Aorta (tissue), 5 donors: Measurements from ENCODE around the gene DLK1. TPM values are rescaled to one million over a fixed set of nuclear protein-coding genes. Genes with fewer than 3 reads are reported as not detected.

Source experiments
- ATAC-seq: fragments of 200-7000 bp; cut with Tn5 transposase; one replicate; pipeline ENCODE4 v1.9.1; 2022; ENCODE audit warnings: moderate library complexity; ENCODE audit not compliant: low FRiP score
- DNase-seq, 2 donors: peaks; one replicate each; pipeline ENCODE4 v3.0.0-alpha.2; 2020
- H3K27ac ChIP-seq, 2 donors: one replicate each; pipeline ENCODE4 v1.5.1; 2013; ENCODE audit warnings: low read length in 2 of 2, mild to moderate bottlenecking in 2 of 2, moderate library complexity in 2 of 2, control low read depth in 1 of 2, inconsistent platforms in 1 of 2, low read depth in 1 of 2
- H3K27me3 ChIP-seq, 2 donors: one replicate each; pipeline ENCODE4 v1.6.1; 2013; ENCODE audit warnings: control low read depth in 1 of 2, low read length in 1 of 2, mild to moderate bottlenecking in 1 of 2, moderate library complexity in 1 of 2; ENCODE audit not compliant: insufficient read depth in 2 of 2, control insufficient read depth in 1 of 2
- H3K36me3 ChIP-seq, 2 donors: one replicate each; pipeline ENCODE4 v1.6.1; 2013; ENCODE audit warnings: control low read depth in 1 of 2, low read length in 1 of 2, mild to moderate bottlenecking in 1 of 2; ENCODE audit not compliant: insufficient read depth in 2 of 2, control insufficient read depth in 1 of 2
- H3K4me1 ChIP-seq, 2 donors: one replicate each; pipeline ENCODE4 v1.6.1; 2013; ENCODE audit warnings: low read length in 2 of 2, control low read depth in 1 of 2, mild to moderate bottlenecking in 1 of 2, moderate library complexity in 1 of 2; ENCODE audit not compliant: insufficient read depth in 2 of 2, control insufficient read depth in 1 of 2
- H3K4me3 ChIP-seq, 2 donors: one replicate each; pipeline ENCODE4 v1.5.1; 2013; ENCODE audit warnings: low read length in 2 of 2, control low read depth in 1 of 2, mild to moderate bottlenecking in 1 of 2
- H3K9me3 ChIP-seq: one replicate; pipeline ENCODE4 v1.6.1; 2013; ENCODE audit warnings: mild to moderate bottlenecking, low read length; ENCODE audit not compliant: control insufficient read depth
- WGBS, 2 donors: extraction: QIAGEN DNeasy Blood & Tissue Kit; methylation state at CpG; one replicate each; pipeline ENCODE4 v1.1.7; 2013; 5-methylcytosine and 5-hydroxymethylcytosine counted together
- intact Hi-C, 2 donors: fragments of 100-400 bp; cut with DNase I; formaldehyde crosslinking; loops; one replicate each; pipeline versions ENCODE4 v1.14.2 to v1.15.0; 2022
- polyA plus RNA-seq, 2 donors: library from polyadenylated mRNA; stranded (reverse); fragments of 200-250 nt; gene quantifications; one replicate each; pipeline ENCODE4 v1.2.3, GENCODE V29; 2013
- total RNA-seq, 2 donors: library from RNA; stranded (reverse); fragmentation: NEBNext Ultra II Directional; extraction: Animal tissue kit (Norgen Biotek cat#: 25700); gene quantifications; one replicate each; pipeline ENCODE4 v1.2.1, GENCODE V29; 2021
- donor health status: healthy with polysubstance abuse.
- donor health status: Bipolar disorder and iron deficiency.
- donor health status: DM: no; HTN: no; CAD: no.
- donor health status: DM: no; HTN: no; CAD: no.
- donor health status: DM: yes; HTN: yes; CAD: no.

The DLK1 gene
- total and polyA plus RNA-seq, 4 donors = 0.13 TPM; not detected in 3

DNA sequence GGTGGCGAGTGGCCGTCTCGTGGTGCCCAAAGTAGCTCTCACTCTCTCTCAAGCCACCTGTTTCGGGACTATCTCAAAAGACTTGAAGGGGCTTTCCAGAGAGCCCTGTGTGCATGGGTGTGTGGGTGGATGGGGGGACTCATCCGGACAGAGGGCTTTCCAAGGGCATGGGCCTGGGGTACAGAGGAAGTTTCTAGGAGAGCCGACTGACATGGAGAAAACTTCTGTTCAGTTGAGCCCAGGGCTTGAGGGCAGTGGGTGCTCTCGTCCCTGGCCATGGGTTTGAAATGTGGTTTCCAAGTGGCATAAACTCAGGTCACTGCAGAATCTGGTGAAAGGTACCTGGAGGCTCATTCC lies 51.8 kb downstream of the DLK1 start:
- Histone ChIP-seq H3K36me3 (no peaks in the 10 kb centered on the region), H3K4me1 (no peaks in the 10 kb centered on the region), H3K9me3 (no peaks in the 10 kb centered on the region), H3K27me3 (no peaks in the 10 kb centered on the region), H3K27ac (no peak overlapping the region), H3K4me3 (no peak overlapping the region)
- 76 to 78% methylated on average over 7 of the region's 7 CpGs for WGBS, 2 donors
- DNase-seq = peak in 1 of 2 donors; percentile 15
- ATAC-seq = no peak
- intact Hi-C loops = no loop called here

DNA sequence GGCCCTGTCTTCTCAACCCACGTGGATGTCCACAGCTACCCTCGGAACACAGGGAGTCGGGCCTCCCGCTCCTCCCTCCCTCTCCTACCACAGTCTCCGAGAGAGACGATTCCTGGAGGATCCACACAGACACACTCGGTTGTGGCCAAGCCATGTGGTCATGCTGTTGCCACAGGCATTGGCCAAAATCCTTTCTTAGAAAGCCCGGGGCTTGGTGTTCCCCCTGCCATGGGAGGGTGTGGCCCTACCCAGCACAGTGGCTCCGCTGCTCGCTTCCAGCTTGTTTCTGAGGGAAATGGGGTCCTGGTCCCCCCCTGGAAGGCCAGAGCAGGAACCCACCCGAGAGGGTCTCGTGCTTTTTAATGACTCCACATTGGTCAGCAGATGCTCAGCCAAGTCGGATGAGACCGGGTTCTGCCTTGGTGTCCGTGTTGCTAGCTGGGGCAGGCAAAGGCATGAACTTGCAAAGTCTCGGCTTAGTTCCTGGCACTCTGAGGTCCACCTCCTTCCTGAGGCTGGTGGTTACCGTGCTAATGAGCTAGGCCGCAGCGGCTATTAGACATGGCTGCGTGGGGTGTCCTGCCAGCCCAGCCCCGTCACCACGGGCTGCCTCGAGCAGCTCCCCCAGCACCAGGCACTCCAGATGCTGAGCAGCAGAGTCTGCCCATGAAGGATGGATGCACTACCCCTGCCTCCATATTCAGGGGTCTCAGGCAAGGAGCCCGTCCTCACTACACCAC lies 52.4 kb downstream of the DLK1 start:
- H3K27me3 ChIP-seq = no peaks in the 10 kb centered on the region
- ATAC-seq = no peak
- H3K4me1 ChIP-seq = no peaks in the 10 kb centered on the region
- peak in 1 of 2 donors; percentile 68 for DNase-seq
- 86 to 87% methylated on average over 24 of the region's 24 CpGs for WGBS, 2 donors
- no peaks in the 10 kb centered on the region for H3K9me3 ChIP-seq
- no peak overlapping the region for H3K4me3 ChIP-seq
- no peak overlapping the region for H3K27ac ChIP-seq
- H3K36me3 ChIP-seq = no peaks in the 10 kb centered on the region
- intact Hi-C loops = no loop called here

DNA sequence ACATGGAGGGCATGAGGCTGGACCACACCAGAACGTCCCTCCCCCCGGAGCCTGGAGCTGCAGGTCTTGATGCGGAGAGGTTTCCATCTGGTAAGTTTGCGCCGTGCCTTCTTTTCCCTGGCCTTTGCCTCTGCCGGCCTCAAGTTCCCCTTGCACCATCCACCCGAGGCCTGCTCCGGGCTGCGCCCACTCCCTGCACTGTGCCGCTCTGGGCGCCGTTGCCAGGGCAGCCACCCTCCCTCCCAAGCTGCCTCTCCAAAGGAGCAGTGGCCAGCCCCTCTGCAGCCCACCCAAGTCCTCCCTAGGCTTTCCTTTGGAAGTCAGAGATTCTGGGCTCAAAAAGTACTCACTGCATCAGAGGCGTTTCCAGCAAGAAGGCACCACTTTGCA lies 53.0 kb downstream of the DLK1 start:
- Histone ChIP-seq H3K9me3 (no peaks in the 10 kb centered on the region), H3K27ac (no peak overlapping the region), H3K36me3 (no peaks in the 10 kb centered on the region), H3K27me3 (no peaks in the 10 kb centered on the region), H3K4me3 (no peak overlapping the region), H3K4me1 (no peaks in the 10 kb centered on the region)
- intact Hi-C loops = no loop called here
- ATAC-seq (no peak), DNase-seq (peak in 1 of 2 donors; percentile 63)
- WGBS, 2 donors = 90 to 92% methylated on average over 13 of the region's 13 CpGs

DNA sequence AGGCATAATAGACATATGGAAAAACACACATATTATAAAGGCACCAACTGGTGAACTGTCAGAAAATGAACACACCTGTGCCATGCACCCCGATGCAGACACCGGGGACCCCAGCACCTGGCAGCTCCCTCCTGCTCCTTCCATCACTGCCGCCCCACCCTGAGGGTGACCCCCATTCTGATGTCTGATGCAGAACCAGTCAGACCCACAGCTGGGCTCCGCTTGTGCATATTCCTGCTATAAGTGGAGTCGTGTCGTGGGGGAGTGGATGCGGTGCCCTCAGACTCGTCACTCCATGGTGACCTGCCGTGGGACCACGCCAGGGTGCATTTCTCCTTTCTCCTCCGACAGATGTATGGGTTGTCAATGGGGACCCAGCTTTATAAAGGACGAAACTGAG lies 53.6 kb downstream of the DLK1 start:
- ATAC-seq = no peak

DNA sequence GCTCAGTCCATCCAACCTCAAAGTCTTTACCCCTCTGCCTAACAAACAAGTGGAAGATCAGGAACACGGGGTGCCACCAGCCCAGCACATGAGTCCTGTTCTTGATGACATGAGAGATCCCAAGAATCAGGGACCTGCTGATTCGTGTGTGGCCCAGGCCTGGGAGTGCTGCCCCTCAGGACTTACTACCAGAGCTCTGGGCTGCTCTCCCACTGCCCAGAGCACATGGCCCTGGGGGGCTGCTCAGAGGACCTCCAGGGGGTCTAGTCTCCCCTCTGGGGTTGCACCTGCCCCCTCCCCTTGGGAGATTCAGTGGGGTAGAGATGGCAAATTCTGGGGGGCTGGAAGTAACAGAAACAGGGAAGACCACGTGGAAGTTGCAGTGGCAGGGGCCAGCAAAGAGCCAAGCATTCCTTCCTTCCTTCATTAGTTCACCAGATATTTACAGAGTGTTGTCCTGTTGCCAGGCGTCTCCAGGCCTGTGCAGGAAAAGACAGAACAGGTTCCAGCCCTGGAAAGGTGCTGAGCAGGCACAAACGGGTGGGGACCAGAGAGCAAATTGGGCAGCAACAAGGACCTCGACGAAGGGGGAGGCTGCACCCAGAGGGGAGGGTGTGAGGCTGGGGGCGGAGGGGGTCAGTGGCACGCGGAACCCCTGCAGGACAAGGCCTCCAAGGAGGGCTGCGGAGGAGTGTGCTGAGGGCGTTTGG lies 54.1 kb downstream of the DLK1 start:
- DNase-seq (peak in 1 of 2 donors; percentile 20), ATAC-seq (no peak)
- no peaks in the 10 kb centered on the region for H3K36me3 ChIP-seq
- H3K9me3 ChIP-seq = no peaks in the 10 kb centered on the region
- 81 to 83% methylated on average over 12 of the region's 12 CpGs for WGBS, 2 donors
- no peaks in the 10 kb centered on the region for H3K4me1 ChIP-seq
- no peak overlapping the region for H3K4me3 ChIP-seq
- H3K27ac ChIP-seq = no peak overlapping the region
- intact Hi-C loops = no loop called here
- H3K27me3 ChIP-seq = no peaks in the 10 kb centered on the region

More for the DNA sequence above, 53.6 kb downstream of the DLK1 start:
- peak in 1 of 2 donors; percentile 57 for DNase-seq
- Histone ChIP-seq H3K27ac (no peak overlapping the region), H3K36me3 (no peaks in the 10 kb centered on the region), H3K4me1 (no peaks in the 10 kb centered on the region), H3K27me3 (no peaks in the 10 kb centered on the region), H3K9me3 (no peaks in the 10 kb centered on the region), H3K4me3 (no peak overlapping the region)
- intact Hi-C loops = no loop called here
- 92 to 95% methylated on average over 12 of the region's 12 CpGs for WGBS, 2 donors

DNA sequence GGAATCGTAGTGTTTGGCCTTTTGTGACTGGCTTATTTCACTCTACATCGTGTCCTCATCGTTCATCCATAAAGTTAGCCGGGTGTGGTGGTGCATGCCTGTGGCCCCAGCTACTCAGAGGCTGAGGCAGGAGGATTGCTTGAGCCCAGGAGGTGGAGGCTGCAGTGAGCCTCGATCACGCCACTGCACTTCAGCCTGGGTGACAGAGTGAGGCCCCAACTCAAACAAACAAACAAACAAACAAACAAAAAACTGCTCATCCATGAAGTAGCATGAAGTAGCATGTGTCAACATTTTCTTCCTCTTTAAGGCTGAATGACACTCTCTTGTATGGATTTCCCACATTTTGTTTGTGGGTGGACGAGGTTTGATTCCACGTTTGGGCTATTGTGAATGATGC lies 55.3 kb downstream of the DLK1 start:
- WGBS, 2 donors = 91 to 92% methylated on average over 8 of the region's 8 CpGs
- Histone ChIP-seq H3K9me3 (no peaks in the 10 kb centered on the region), H3K36me3 (no peaks in the 10 kb centered on the region), H3K27ac (no peak overlapping the region), H3K4me3 (no peak overlapping the region), H3K27me3 (no peaks in the 10 kb centered on the region), H3K4me1 (no peaks in the 10 kb centered on the region)
- intact Hi-C loops = no loop called here
- ATAC-seq (no peak), DNase-seq (peak in 1 of 2 donors; percentile 28)

DNA sequence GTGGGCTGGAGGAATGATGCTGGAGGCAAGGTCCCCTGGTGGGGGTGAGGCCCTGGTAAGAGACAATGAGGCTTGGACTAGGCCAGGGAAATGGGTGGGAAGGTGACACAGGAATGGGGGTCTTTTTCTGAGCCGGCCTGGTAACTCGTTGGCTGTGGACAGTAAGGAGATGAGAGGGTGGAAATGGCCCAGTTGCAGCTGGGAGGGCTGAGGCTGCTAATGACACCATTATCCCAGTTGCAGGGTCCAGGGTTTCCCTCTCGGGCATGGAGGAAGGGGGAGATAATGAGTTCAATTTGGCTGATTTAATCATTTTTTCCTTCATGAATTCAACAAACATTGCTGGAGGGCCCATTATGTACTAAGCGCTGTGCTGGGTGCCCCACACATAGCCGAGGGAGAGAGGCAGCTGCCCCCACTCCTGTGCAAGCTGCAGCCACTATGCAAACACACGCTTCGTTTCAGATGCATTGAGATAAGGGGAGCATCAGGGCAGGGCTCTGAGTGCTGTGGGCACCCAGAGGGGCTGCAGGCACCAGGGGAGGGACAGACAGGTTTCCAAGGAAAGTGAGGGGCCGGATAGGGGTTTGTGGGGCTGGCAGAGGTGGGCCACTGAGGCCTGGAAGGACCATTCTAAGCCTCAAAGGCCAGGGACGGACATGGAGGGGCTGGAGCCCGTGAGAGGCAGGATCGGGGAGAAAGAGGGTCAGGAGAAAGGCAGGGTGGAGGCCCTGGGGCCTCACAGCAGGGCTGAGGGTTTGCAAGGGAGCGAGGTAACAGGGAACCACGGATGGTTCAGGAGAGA lies 56.0 kb downstream of the DLK1 start:
- peak in 1 of 2 donors; percentile 37 for DNase-seq
- H3K4me1 ChIP-seq = no peaks in the 10 kb centered on the region
- WGBS, 2 donors = 73 to 77% methylated on average over 13 of the region's 13 CpGs

DNA sequence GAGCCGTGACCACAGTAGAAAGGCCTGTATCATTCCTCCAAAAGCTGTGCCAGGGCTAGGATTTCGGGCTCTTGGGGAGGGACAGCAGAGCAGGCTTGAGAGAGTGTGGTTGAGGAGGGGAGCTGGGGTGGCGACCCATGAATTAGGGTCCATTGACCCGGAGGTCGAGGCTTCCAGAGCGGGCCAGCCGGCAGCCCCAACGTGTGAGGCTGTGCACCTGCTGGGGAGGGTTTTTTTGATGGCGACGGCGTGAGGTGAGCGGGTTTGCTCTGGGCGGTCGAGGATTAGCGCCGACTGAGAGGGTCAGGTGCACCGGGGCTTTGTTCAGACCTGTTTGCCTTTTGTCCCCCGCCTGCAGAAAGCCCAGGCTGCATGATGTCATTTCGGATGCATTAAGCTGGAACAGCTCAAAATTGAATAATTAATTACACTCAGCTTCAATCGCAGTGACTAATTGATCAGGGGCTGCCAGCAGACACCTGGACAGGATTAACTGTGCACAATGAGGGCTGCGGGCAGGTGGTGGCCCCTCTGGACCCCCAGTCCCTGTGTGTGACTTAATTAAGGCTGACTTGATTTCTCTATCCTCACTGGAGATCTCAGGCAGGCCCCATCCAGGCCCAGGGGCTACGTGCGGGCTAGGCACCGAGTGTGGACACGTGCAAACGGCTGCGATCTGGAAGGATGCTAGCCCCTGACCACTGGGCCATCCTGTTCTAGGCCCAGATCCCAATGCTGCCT lies 57.1 kb downstream of the DLK1 start:
- ATAC-seq = no peak

More for the DNA sequence above, 56.0 kb downstream of the DLK1 start:
- no peaks in the 10 kb centered on the region for H3K9me3 ChIP-seq
- no peak for ATAC-seq
- intact Hi-C loops = no loop called here
- H3K27me3 ChIP-seq = no peaks in the 10 kb centered on the region
- H3K4me3 ChIP-seq = no peak overlapping the region
- H3K27ac ChIP-seq = no peak overlapping the region
- H3K36me3 ChIP-seq = no peaks in the 10 kb centered on the region

More for the DNA sequence above, 57.1 kb downstream of the DLK1 start:
- Histone ChIP-seq H3K27ac (no peak overlapping the region), H3K27me3 (no peaks in the 10 kb centered on the region), H3K4me3 (no peak overlapping the region), H3K36me3 (no peaks in the 10 kb centered on the region), H3K4me1 (no peaks in the 10 kb centered on the region), H3K9me3 (no peaks in the 10 kb centered on the region)
- intact Hi-C loops = no loop called here
- DNase-seq = peak in 1 of 2 donors; percentile 67
- WGBS, 2 donors = 91% methylated on average over 27 of the region's 27 CpGs
